Adrenal gland (tissue), 5 donors: ENCODE measurements around the gene RGS12.

Source experiments
- POLR2A ChIP-seq, 2 donors: fragments of 450-650 bp; IDR thresholded peaks; one replicate each; pipeline ENCODE4 v1.6.1; 2017; ENCODE audit warnings: antibody characterized with exemption in 2 of 2, mild to moderate bottlenecking in 2 of 2, moderate library complexity in 1 of 2
- TF ChIP-seq, protein P1 (sequence below), 6 experiments: fragments of 450-650 bp in 4 of 6; fragments of 200-600 bp in 2 of 6; sonication (generic) in 1 of 6; IDR thresholded peaks; 1 replicate in 5 of 6; 2 replicates in 1 of 6; pipeline versions ENCODE4 v1.5.1 to v1.8.0; 2016 to 2021; ENCODE audit warnings: antibody characterized with exemption in 6 of 6, mild to moderate bottlenecking in 2 of 6, moderate library complexity in 1 of 6
- donor health status: DM: no; HTN: no; CAD: no.

DNA sequence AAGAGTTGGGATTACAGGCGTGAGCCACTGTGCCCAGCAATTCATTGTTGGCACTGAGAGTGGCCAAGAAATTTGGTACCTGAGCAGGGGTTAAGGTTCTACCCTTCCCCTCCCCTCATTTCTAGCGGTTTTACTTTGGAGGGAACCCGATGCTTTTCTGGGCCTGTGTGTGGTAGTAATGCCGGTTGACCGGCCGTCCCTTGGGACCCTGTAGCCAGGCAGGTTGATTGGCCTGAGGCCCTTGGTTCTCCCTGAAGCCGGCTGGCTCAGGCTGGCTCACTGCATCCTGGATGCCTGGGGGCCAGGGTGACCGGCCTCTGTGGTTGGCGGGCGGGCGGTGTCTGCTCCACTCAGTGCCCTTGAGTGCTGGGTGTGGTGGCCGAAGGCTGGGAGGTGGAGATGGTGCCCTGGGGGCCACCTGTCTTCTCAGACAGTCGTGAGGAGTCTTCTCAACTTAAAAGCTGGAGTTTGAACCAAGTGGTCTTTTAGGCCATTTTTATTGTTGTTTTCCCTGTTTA, 45.6 kb downstream of the RGS12 start:
- TF ChIP-seq, protein P1, sequence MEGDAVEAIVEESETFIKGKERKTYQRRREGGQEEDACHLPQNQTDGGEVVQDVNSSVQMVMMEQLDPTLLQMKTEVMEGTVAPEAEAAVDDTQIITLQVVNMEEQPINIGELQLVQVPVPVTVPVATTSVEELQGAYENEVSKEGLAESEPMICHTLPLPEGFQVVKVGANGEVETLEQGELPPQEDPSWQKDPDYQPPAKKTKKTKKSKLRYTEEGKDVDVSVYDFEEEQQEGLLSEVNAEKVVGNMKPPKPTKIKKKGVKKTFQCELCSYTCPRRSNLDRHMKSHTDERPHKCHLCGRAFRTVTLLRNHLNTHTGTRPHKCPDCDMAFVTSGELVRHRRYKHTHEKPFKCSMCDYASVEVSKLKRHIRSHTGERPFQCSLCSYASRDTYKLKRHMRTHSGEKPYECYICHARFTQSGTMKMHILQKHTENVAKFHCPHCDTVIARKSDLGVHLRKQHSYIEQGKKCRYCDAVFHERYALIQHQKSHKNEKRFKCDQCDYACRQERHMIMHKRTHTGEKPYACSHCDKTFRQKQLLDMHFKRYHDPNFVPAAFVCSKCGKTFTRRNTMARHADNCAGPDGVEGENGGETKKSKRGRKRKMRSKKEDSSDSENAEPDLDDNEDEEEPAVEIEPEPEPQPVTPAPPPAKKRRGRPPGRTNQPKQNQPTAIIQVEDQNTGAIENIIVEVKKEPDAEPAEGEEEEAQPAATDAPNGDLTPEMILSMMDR (IDR thresholded peaks at IDR 0.05) = no peak
- TF ChIP-seq POLR2A (IDR thresholded peaks at IDR 0.05) = no peak
